Tracheal epithelial cell (primary cell): ENCODE measurements around the gene GALC. TPM values are rescaled to one million over a fixed set of nuclear protein-coding genes. Genes with fewer than 3 reads are reported as not detected.

Experiments
- total RNA-seq: library from RNA; depleted of rRNA; stranded (reverse); fragments of >200 nt; gene quantifications from 2 replicates; pipeline ENCODE4 v1.2.1, GENCODE V29; 2014

Gene GALC
- total RNA-seq = 10.6 and 12.1 TPM in 2 replicates

DNA sequence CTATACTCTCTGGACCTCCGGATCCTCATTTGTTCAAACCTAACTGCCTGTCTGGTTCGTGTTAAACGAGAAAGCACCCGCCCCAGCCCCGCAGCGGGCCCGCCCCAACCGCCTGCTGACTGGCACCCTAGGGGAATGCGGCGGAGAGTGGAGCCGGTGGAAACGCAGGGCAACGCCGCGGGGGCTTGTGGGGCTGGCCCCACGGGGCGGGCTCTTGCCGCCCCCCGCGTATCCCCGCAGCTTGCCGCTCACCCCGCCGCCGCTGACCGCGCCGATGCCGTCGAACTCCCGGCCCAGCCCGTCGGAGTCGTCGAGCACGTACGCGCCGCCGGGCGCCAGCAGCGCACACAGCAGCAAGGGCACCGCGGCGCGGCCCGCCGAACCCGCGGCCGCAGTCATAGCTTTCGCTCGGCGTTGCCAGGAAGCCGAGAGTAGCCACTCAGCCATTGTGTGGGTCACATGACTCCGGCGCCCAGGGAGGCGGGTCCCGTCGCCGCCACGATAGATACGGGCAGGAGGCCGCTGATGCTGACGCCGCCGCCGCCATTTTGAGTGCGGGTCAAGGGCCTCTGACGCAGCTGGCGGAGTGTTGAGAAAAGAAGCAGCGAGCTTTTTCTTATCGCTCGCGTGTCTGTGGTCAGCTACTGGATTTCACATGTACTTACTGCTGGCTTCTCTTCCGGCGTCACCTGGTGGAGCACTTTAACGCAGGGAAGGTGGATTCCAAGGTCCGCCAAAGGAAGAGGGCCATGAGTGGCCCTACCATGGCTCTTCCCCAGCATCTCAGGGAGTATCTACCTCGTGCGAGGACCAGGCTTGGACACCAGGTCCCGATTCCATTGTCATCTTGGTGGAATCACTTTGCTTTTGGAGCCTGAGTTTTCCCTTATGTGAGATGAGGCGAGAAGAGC is at the start of gene GALC:
Gene GALC, minus strand, starts transcription at position 465 of the 911 bp plus-strand sequence. Its CDS starts 18 bp downstream, at position 447.

GRCh38 chr14:88005050-88005481 is 12.1 kb upstream of the GALC start, which contains the start of gene GPR65:
TSS of gene GPR65 (plus strand) at chr14:88005135. CDS start at chr14:88010848, 5,713 bp downstream.

Other genes with a start within 250 kb of the GALC start
- not detected in 2 replicates for gene GPR65, start 12.0 kb upstream of the GALC start, total RNA-seq